Activated T-cell treated with anti-CD3 and anti-CD28 coated beads for 24 hours (primary cell): ENCODE results near the gene DNAH7.
"Not testable (repeated sequence)": the region's sequence is repeated elsewhere in the genome, so short reads cannot be mapped to it uniquely, and the experiment has no call there.

ENCODE experiments used
- DNase-seq: peaks from one replicate; pipeline ENCODE4 v3.0.0-alpha.2; 2020; ENCODE audit warnings: low read depth

The DNAH7 gene

GRCh38 chr2:196068271-196069209, at the start of gene DNAH7:
Gene DNAH7 (minus strand): TSS chr2:196068837. CDS start chr2:196068711, 126 bp downstream.
- DNase-seq = peak; percentile 85

GRCh38 chr2:196117214-196117705, 48.6 kb upstream of the DNAH7 start:
- no peak for DNase-seq

DNA sequence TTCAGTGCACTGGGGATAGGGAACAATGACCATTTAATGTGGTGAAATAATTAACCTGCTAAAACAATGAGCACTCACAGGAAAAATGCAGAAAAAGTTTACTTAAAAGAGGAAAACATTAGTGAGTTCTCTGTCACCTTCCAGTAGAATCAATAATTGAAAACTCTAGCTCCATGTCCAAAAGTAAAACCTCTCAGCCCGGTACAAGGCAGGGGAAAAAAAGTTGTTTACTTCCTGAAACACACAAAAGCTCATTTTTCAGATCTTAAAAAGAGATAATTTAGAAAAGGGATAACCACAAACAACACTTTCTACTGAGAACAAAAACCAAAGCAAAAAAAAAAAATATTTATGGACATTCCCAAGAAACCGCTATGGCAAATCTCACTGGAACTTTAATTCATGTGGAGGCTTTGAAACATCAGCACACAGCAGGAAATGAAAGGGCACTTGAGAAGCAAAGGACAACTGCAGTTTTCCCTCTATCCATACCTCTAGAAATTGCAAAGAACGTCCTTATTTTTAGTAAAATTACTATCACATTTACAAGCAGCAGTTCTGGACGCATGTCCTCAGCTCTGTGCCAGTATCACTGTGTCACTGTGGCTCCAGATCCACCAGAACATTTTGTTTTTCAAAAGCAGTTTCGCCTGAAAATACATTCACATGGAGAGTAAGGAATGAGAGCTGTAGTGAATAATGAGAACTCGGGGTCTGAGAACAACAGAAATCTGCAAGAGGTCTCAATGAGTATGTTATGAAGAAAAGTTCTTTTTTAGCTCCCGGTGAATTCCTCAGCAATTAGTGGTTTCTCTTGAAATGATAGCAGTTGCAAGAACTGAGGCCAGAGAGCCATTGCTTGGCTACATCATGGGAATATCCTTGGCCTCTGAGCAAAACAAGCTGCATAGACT, 44.7 kb upstream of the DNAH7 start:
- DNase-seq = no peak

GRCh38 chr2:196112418-196113034, 43.9 kb upstream of the DNAH7 start:
- DNase-seq = no peak

- DNase-seq = no peak
These were observed 40.0 kb upstream of the DNAH7 start for GRCh38 chr2:196108604-196109003.

DNA sequence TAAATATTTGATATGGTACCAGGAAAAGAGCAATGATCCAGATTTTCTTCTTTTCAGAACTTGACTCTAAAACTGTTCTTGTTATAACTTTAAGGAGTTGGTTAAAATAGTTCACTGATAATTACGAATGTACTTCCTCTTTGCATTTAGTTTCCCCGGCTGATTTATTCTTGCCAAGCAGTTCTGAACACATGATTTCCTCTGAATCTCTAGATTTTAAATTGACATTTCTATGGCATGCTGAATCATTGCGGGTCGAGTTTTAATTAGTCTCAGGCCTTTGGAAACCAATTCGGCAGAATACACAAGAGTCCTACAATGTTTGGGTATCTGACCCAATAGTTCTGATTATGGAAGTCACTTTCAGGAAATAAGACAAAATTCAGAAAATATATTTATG, 37.3 kb upstream of the DNAH7 start:
- DNase-seq = no peak

DNA sequence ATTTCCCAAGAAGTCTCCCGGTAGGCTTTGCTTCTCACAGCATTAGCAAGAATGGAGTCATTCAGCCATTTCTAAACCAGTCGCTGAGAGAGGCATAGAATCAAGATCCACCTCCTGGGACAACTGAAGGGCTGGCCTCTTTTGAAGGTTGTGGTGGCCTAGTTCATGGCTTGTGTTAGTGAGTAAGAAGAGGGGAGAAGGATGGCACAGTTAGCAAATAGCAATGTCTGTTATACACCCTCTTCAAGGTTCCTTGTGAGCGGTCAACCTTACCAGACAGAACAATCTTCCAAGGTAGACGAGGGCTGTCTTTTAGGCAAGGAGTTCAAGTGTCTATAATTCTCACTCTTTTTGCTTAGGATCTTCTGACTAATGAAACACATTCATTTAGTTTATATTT, 35.4 kb upstream of the DNAH7 start:
- no peak for DNase-seq

DNA sequence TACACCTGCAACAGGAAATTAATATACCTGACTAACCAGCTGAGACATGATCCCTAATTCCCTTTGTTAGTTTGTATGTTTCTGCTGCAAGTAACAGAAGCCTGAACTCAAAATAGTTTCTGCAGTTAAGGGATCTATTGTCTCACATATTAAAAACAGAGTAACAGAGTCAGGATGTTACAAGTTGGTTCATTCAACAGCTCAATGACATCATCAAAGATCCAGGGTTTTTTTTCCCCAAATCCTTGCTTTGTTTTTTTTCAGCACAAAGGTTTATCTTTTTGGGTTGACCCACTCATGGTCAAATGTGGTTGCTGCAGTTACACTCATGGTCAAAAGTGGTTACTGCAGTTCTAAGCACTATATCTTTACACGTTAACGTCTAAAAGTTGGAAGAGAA, 35.0 kb upstream of the DNAH7 start:
- DNase-seq = no peak

GRCh38 chr2:196101325-196101991, 32.8 kb upstream of the DNAH7 start:
- DNase-seq = peak; percentile 21

GRCh38 chr2:196099916-196100315, 31.3 kb upstream of the DNAH7 start:
- DNase-seq = no peak

DNA sequence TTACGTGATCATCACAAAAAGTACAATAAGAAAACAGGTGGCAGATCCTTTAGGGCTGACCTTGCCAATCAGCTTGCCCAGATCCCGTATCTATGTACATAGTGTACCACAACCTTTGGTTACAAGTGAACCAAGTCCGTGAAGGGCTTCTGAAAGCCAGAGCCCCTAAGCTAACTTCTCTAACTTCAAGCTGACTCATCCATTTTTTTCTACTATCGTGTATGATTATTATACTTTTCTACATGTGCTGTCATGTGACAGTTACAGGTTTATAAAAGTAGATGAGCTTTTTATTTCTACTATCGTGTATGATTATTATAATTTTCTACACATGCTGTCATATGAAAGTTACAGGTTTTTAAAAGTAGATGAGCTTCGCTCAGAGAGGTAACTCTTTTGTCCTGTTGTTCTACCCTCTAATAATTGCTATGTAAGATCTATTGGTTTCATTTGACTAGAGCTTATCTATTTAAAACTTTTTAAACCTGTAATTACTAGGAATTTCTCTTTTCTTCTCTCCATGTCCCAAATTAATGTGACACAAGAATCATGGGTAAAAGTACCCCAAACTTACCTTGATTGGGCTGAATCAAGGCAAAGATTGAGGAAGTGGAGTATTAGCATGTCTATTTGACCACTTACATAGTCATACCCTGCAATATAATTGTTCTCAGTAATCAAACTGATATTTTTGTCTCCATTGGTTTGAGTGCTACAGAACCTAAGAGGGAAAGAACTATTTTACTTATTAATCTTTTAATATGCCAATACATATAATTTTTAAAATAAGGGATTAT, 29.4 kb upstream of the DNAH7 start:
- no peak for DNase-seq

GRCh38 chr2:196096982-196097745, 28.5 kb upstream of the DNAH7 start:
- DNase-seq = no peak

DNA sequence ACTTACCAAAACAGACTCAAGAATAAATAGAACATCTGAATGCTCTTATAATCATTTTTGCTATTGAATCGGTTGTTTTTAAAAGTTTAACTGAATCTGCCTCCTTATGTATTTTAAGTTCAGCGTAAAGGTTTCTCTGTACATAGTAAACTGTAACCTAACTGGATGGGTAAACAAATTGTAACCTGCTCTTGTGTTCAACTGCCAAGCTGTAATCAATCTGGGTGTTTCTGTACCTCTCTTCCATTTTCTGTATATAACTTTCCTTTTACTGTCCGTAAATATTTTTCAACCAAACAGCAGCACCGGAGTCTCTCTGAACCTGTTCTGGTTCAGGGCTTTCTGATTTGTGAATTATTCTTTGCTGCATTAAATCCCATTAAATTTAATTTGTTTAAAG, 27.6 kb upstream of the DNAH7 start:
- no peak for DNase-seq

DNA sequence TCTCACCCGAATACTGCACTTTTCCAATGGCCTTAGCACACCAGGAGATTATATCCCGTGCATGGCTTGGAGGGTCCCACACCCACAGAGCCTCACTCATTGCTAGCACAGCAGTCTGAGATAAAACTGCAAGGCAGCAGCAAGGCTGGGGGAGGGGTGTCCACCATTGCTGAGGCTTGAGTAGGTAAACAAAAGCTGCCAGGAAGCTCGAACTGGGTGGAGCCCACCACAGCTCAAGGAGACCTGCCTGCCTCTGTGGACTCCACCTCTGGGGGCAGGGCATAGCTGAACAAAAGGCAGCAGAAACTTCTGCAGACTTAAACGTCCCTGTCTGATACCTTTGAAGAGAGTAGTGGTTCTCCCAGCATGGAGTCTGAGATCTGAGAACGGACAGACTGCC, 20.8 kb upstream of the DNAH7 start:
- not testable (repeated sequence) for DNase-seq

DNA sequence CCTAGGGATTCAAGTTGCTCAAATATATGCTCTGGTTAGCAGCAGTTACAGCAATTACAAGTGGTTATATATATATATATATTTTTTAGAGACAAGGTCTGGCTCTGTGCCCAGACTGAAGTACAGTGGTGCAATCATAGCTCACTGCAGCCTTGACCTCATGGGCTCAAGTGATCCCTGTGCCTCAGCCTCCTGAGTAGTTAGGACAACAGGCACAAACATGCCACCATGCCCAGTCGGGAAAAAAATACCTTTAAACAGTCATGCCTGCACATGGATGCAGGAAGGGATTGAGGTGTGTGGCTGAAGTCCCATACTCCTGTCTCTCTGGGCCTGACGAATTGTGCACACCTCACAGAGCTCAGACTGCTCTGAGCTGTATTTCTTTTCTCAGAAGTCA, 19.6 kb upstream of the DNAH7 start:
- DNase-seq = no peak

GRCh38 chr2:196086517-196087368, 18.1 kb upstream of the DNAH7 start:
- DNase-seq = no peak

DNA sequence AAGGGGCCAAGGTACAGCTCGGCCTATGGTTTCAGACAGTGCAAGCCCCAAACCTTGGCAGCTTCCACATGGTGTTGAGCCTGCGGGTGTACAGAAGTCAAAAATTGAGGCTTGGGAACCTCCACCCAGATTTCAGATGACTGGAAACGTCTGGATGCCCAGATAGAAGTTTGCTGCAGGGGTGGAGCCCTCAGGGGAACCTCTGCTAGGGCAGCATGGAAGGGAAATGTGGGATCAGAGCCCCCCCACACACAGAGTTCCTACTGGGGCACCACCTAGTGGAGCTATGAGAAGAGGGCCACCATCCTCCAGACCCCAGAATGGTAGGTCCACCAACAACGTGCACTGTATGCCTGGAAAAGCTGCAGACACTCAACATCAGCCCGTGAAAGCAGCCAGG, 15.0 kb upstream of the DNAH7 start:
- DNase-seq = no peak

DNA sequence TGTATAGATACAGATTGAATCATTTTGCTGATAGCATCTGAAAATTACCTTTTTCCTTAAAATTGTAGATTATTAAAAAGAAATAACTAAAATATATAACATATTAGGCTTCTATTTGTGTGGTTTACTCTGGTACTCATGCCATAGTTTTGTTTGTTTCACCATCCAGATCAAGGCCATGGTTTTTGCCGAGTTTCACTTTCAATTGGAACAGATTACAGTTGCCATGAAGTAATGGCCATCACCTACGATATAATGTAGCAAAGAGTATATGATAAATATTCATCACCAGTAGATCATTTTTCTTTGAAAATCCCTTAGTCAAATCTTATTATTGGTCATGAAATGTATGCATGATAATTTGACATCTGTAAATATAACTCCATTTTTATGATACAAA, 11.9 kb upstream of the DNAH7 start:
- no peak for DNase-seq

- DNase-seq = no peak
These were observed 10.4 kb upstream of the DNAH7 start for GRCh38 chr2:196079052-196079451.
